ENCODE results near the gene RPP25.

Gene RPP25

GRCh38 chr15:74956648-74957475, at the start of gene RPP25:
RPP25 (minus strand) TSS chr15:74956772; CDS start chr15:74956583, 189 bp downstream.
- peak; percentile 78 to 87 for DNase-seq

GRCh38 chr15:75002398-75002797, 45.8 kb upstream of the RPP25 start:
- DNase-seq: no peak

- no peak for DNase-seq
Observed at GRCh38 chr15:75001310-75001709, 44.7 kb upstream of the RPP25 start.

- DNase-seq: no peak
Observed at GRCh38 chr15:74997543-74997942, 41.0 kb upstream of the RPP25 start.

- no peak for DNase-seq
Observed at GRCh38 chr15:74997141-74997540, 40.6 kb upstream of the RPP25 start.

- DNase-seq: no peak
Observed at GRCh38 chr15:74995779-74996765, 39.5 kb upstream of the RPP25 start.

GRCh38 chr15:74995182-74995778, 38.7 kb upstream of the RPP25 start, which contains the start of gene SCAMP5:
SCAMP5 (plus strand) TSS chr15:74995563; CDS start chr15:75011840, 16,277 bp downstream.
- DNase-seq: peak; percentile 93 to 94

GRCh38 chr15:74994685-74995084, 38.1 kb upstream of the RPP25 start:
- DNase-seq: no peak

GRCh38 chr15:74994236-74994635, 37.7 kb upstream of the RPP25 start:
- DNase-seq: no peak

- no peak for DNase-seq
Observed at GRCh38 chr15:74992619-74993018, 36.0 kb upstream of the RPP25 start.

GRCh38 chr15:74989527-74989926, 33.0 kb upstream of the RPP25 start:
- DNase-seq: no peak

- DNase-seq: peak; percentile 22 to 45
Observed at GRCh38 chr15:74988007-74988800, 31.6 kb upstream of the RPP25 start.

GRCh38 chr15:74983725-74984231, 27.2 kb upstream of the RPP25 start:
- DNase-seq: peak; percentile 49 to 60

- DNase-seq: no peak
Observed at GRCh38 chr15:74982183-74982582, 25.6 kb upstream of the RPP25 start.

GRCh38 chr15:74978503-74978902, 21.9 kb upstream of the RPP25 start:
- DNase-seq: peak; percentile 53 to 55

GRCh38 chr15:74978077-74978476, 21.5 kb upstream of the RPP25 start:
- DNase-seq: no peak

GRCh38 chr15:74977599-74977998, 21.0 kb upstream of the RPP25 start:
- peak in 1 of 2 donors; percentile 26 for DNase-seq

GRCh38 chr15:74976159-74976558, 19.6 kb upstream of the RPP25 start:
- DNase-seq: no peak

- no peak for DNase-seq
Observed at GRCh38 chr15:74967670-74968069, 11.1 kb upstream of the RPP25 start.

- DNase-seq: no peak
Observed at GRCh38 chr15:74964794-74965193, 8.2 kb upstream of the RPP25 start.

- DNase-seq: no peak
Observed at GRCh38 chr15:74963213-74963612, 6.6 kb upstream of the RPP25 start.

- DNase-seq: no peak
Observed at GRCh38 chr15:74962671-74963070, 6.1 kb upstream of the RPP25 start.

Measured in stimulated activated CD4-positive, alpha-beta T cell treated with anti-CD3 and anti-CD28 coated beads, Interleukin-2, amount 100 ng/mL, for 24 hours (primary cell).